NCI-H2081 treated with DMSO at 0.1 percent for 48 hours (cell line): ENCODE measurements around the gene SGTA.
"Not testable (repeated sequence)": the region's sequence is repeated elsewhere in the genome, so short reads cannot be mapped to it uniquely, and the experiment has no call there.

ENCODE experiments used
- DNase-seq: peaks from one replicate; lab custom pipeline; 2025; lab: John Stamatoyannopoulos, UW

Gene SGTA

GRCh38 chr19:2782936-2783780 is at the start of gene SGTA:
TSS of gene SGTA (minus strand) at chr19:2783273. CDS start at chr19:2769068, 14,205 bp downstream.
- peak; percentile 96 for DNase-seq

GRCh38 chr19:2827840-2828489 is 44.9 kb upstream of the SGTA start:
- DNase-seq: no peak

GRCh38 chr19:2827022-2827421 is 43.9 kb upstream of the SGTA start:
- no peak for DNase-seq

- no peak for DNase-seq
These were observed 41.1 kb upstream of the SGTA start for GRCh38 chr19:2824129-2824528.

- no peak for DNase-seq
These were observed 40.6 kb upstream of the SGTA start for GRCh38 chr19:2823646-2824045.

GRCh38 chr19:2822846-2823245 is 39.8 kb upstream of the SGTA start:
- DNase-seq: no peak

- no peak for DNase-seq
These were observed 37.1 kb upstream of the SGTA start for GRCh38 chr19:2820112-2820702.

GRCh38 chr19:2819540-2820111 is 36.6 kb upstream of the SGTA start, which contains the start of gene ZNF554:
TSS of gene ZNF554 (plus strand) at chr19:2819868. CDS start at chr19:2820072, 204 bp downstream.
- peak; percentile 70 for DNase-seq

GRCh38 chr19:2817237-2817829 is 34.3 kb upstream of the SGTA start:
- DNase-seq: not testable (repeated sequence)

- DNase-seq: no peak
These were observed 33.6 kb upstream of the SGTA start for GRCh38 chr19:2816641-2817040.

- no peak for DNase-seq
These were observed 32.9 kb upstream of the SGTA start for GRCh38 chr19:2815923-2816322.

GRCh38 chr19:2815191-2815614 is 32.1 kb upstream of the SGTA start:
- no peak for DNase-seq

GRCh38 chr19:2814426-2814825 is 31.4 kb upstream of the SGTA start:
- no peak for DNase-seq

- DNase-seq: no peak
These were observed 30.4 kb upstream of the SGTA start for GRCh38 chr19:2813235-2814160.

GRCh38 chr19:2812414-2813234 is 29.6 kb upstream of the SGTA start:
- DNase-seq: no peak

GRCh38 chr19:2811735-2812413 is 28.8 kb upstream of the SGTA start:
- no peak for DNase-seq

- no peak for DNase-seq
These were observed 28.2 kb upstream of the SGTA start for GRCh38 chr19:2811221-2811722.

GRCh38 chr19:2810141-2811091 is 27.3 kb upstream of the SGTA start:
- no peak for DNase-seq
